ENCODE results near the gene STPG2. TPM values are rescaled to one million over a fixed set of nuclear protein-coding genes. Genes with fewer than 3 reads are reported as not detected.

STPG2 gene
- total RNA-seq, 1 donor from 2014 or later: 0.99 TPM

- H3K27me3 ChIP-seq: no peaks in the 10 kb centered on the region
- Mint-ChIP-seq H3K27ac (no peak overlapping the region), H3K4me1 (no peaks in the 10 kb centered on the region), H3K4me3 (no peak overlapping the region), H3K36me3 (no peaks in the 10 kb centered on the region), H3K9me3 (peaks cover 5% of the 10 kb centered on the region), H3K27me3 (ENCODE audit: insufficient read depth, low read depth) (no peaks in the 10 kb centered on the region)
- TF ChIP-seq EZH2phosphoT487 (IDR thresholded peaks at IDR 0.05) (no peak), EZH2 (IDR thresholded peaks at IDR 0.05) (no peak), CTCF (IDR thresholded peaks at IDR 0.05) (no peak)
- H2AFZ ChIP-seq (replicated peaks): no peak overlapping the region
- no peak overlapping the region for H3K4me3 ChIP-seq
- H3K9me3 ChIP-seq (ENCODE audit: low read depth): no peaks in the 10 kb centered on the region
- H3K4me1 ChIP-seq: no peaks in the 10 kb centered on the region
- H3K79me2 ChIP-seq (ENCODE audit: low read depth): no peaks in the 10 kb centered on the region
- H3K36me3 ChIP-seq: no peaks in the 10 kb centered on the region
- no peak overlapping the region for H3K9ac ChIP-seq
- H3F3A ChIP-seq (ENCODE audit: low read depth): no peaks in the 10 kb centered on the region
- no peak overlapping the region for H3K4me2 ChIP-seq
- H4K20me1 ChIP-seq (ENCODE audit: low read depth): no peaks in the 10 kb centered on the region
- no peak overlapping the region for H3K27ac ChIP-seq
- DNase-seq (ENCODE audit: low spot score): no peak
Measured at GRCh38 chr4:97952763-97953162, 190.5 kb downstream of the STPG2 start.

GRCh38 chr4:97950836-97951235, 192.4 kb downstream of the STPG2 start:
- no peak overlapping the region for H2AFZ ChIP-seq (replicated peaks)

GRCh38 chr4:97942951-97943350, 200.3 kb downstream of the STPG2 start:
- no peak overlapping the region for H3K9ac ChIP-seq
- Mint-ChIP-seq H3K9me3 (peaks cover 12% of the 10 kb centered on the region), H3K4me1 (no peaks in the 10 kb centered on the region), H3K27me3 (ENCODE audit: insufficient read depth, low read depth) (peaks cover 2% of the 10 kb centered on the region), H3K27ac (no peak overlapping the region), H3K36me3 (no peaks in the 10 kb centered on the region), H3K4me3 (no peak overlapping the region)
- H3K79me2 ChIP-seq (ENCODE audit: low read depth): no peaks in the 10 kb centered on the region
- no peaks in the 10 kb centered on the region for H3K36me3 ChIP-seq
- H3K4me2 ChIP-seq: no peak overlapping the region
- no peaks in the 10 kb centered on the region for H4K20me1 ChIP-seq (ENCODE audit: low read depth)
- no peak overlapping the region for H3K4me3 ChIP-seq
- H3K27me3 ChIP-seq: no peaks in the 10 kb centered on the region
- peaks cover 6% of the 10 kb centered on the region for H3K9me3 ChIP-seq (ENCODE audit: low read depth)
- H3K4me1 ChIP-seq: no peaks in the 10 kb centered on the region
- no peak overlapping the region for H2AFZ ChIP-seq (replicated peaks)
- H3F3A ChIP-seq (ENCODE audit: low read depth): no peaks in the 10 kb centered on the region
- DNase-seq (ENCODE audit: low spot score): no peak
- TF ChIP-seq CTCF (IDR thresholded peaks at IDR 0.05): no peak
- no peak for TF ChIP-seq EZH2 (IDR thresholded peaks at IDR 0.05)
- no peak for TF ChIP-seq EZH2phosphoT487 (IDR thresholded peaks at IDR 0.05)
- H3K27ac ChIP-seq: no peak overlapping the region

More at GRCh38 chr4:97950836-97951235, 192.4 kb downstream of the STPG2 start:
- H3K9me3 ChIP-seq (ENCODE audit: low read depth): no peaks in the 10 kb centered on the region
- no peaks in the 10 kb centered on the region for H4K20me1 ChIP-seq (ENCODE audit: low read depth)
- H3K9ac ChIP-seq: no peak overlapping the region
- no peaks in the 10 kb centered on the region for H3K27me3 ChIP-seq
- no peak overlapping the region for H3K4me3 ChIP-seq
- no peaks in the 10 kb centered on the region for H3K79me2 ChIP-seq (ENCODE audit: low read depth)
- H3K27ac ChIP-seq: no peak overlapping the region
- no peak for TF ChIP-seq CTCF (IDR thresholded peaks at IDR 0.05)
- TF ChIP-seq EZH2 (IDR thresholded peaks at IDR 0.05): no peak
- TF ChIP-seq EZH2phosphoT487 (IDR thresholded peaks at IDR 0.05): no peak
- Mint-ChIP-seq H3K4me3 (no peak overlapping the region), H3K36me3 (no peaks in the 10 kb centered on the region), H3K27me3 (ENCODE audit: insufficient read depth, low read depth) (no peaks in the 10 kb centered on the region), H3K27ac (no peak overlapping the region), H3K9me3 (peaks cover 5% of the 10 kb centered on the region), H3K4me1 (no peaks in the 10 kb centered on the region)
- no peaks in the 10 kb centered on the region for H3K36me3 ChIP-seq
- DNase-seq (ENCODE audit: low spot score): no peak
- no peak overlapping the region for H3K4me2 ChIP-seq
- no peaks in the 10 kb centered on the region for H3F3A ChIP-seq (ENCODE audit: low read depth)
- H3K4me1 ChIP-seq: no peaks in the 10 kb centered on the region
